Naive thymus-derived CD4-positive, alpha-beta T cell (primary cell): ENCODE measurements around the gene CGN. TPM values are rescaled to one million over a fixed set of nuclear protein-coding genes. Genes with fewer than 3 reads are reported as not detected.

Experiments
- ATAC-seq: fragments of 150-1000 bp; cut with Tn5 transposase; 2 replicates; pipeline ENCODE4 v1.10.0; 2021; ENCODE audit warnings: mild to moderate bottlenecking, moderate library complexity
- CTCF ChIA-PET: fragments of 350-600 bp; sonication (Branson Sonifier 250); formaldehyde crosslinking; loops from one replicate; lab custom pipeline; 2021; ENCODE audit warnings: antibody characterized with exemption; lab: Charles Lee
- POLR2A ChIA-PET: fragments of 350-600 bp; sonication (Branson Sonifier 250); formaldehyde crosslinking; loops from one replicate; lab custom pipeline; 2021; ENCODE audit warnings: antibody characterized with exemption, inconsistent platforms; lab: Charles Lee
- DNase-seq, 9 donors: peaks; one replicate each; pipeline versions ENCODE4 v3.0.0 to v3.0.0-alpha.2; 2020 to 2022; ENCODE audit warnings: mixed read lengths in 1 of 9
- H3K27ac ChIP-seq: one replicate; pipeline ENCODE4 v1.7.0; 2013; ENCODE audit warnings: mild to moderate bottlenecking, low read depth, low read length, moderate library complexity
- H3K27me3 ChIP-seq, 2 donors: one replicate each; pipeline ENCODE4 v1.7.0; 2013; ENCODE audit warnings: low read length in 2 of 2, mild to moderate bottlenecking in 2 of 2, moderate library complexity in 2 of 2; ENCODE audit not compliant: control insufficient read depth in 2 of 2, insufficient read depth in 2 of 2
- H3K36me3 ChIP-seq, 3 experiments: 1 replicate in 2 of 3; 2 replicates in 1 of 3; pipeline ENCODE4 v1.7.0; 2013; ENCODE audit warnings: low read length in 3 of 3, mild to moderate bottlenecking in 3 of 3, moderate library complexity in 1 of 3; ENCODE audit not compliant: insufficient read depth in 3 of 3, control insufficient read depth in 2 of 3
- H3K4me1 ChIP-seq, 2 donors: one replicate each; pipeline ENCODE4 v1.7.0; 2013; ENCODE audit warnings: low read length in 2 of 2, mild to moderate bottlenecking in 2 of 2, moderate library complexity in 1 of 2; ENCODE audit not compliant: control insufficient read depth in 2 of 2, insufficient read depth in 2 of 2
- H3K4me3 ChIP-seq: 2 replicates; pipeline ENCODE4 v1.7.0; 2013; ENCODE audit warnings: mild to moderate bottlenecking, low read length
- H3K9me3 ChIP-seq, 3 experiments: 1 replicate in 2 of 3; 2 replicates in 1 of 3; pipeline ENCODE4 v1.7.0; 2013; ENCODE audit warnings: low read length in 3 of 3; ENCODE audit not compliant: control insufficient read depth in 2 of 3
- H3K27ac Mint-ChIP-seq, 9 donors: one replicate each; pipeline ENCODE4 v1.8.0; 2020 to 2022; ENCODE audit warnings: mixed read lengths in 9 of 9, mild to moderate bottlenecking in 8 of 9, moderate library complexity in 5 of 9, inconsistent platforms in 2 of 9
- H3K27me3 Mint-ChIP-seq, 5 donors: one replicate each; pipeline ENCODE4 v1.8.0; 2021 to 2022; ENCODE audit warnings: mixed read lengths in 5 of 5, mild to moderate bottlenecking in 1 of 5
- H3K36me3 Mint-ChIP-seq, 5 donors: one replicate each; pipeline ENCODE4 v1.8.0; 2020 to 2022; ENCODE audit warnings: mixed read lengths in 5 of 5, mild to moderate bottlenecking in 3 of 5, inconsistent platforms in 1 of 5
- H3K4me1 Mint-ChIP-seq, 7 donors: one replicate each; pipeline ENCODE4 v1.8.0; 2020 to 2022; ENCODE audit warnings: mixed read lengths in 7 of 7, mild to moderate bottlenecking in 3 of 7, inconsistent platforms in 1 of 7
- H3K4me3 Mint-ChIP-seq, 10 donors: one replicate each; pipeline ENCODE4 v1.8.0; 2020 to 2022; ENCODE audit warnings: mild to moderate bottlenecking in 10 of 10, mixed read lengths in 10 of 10, moderate library complexity in 6 of 10, inconsistent platforms in 2 of 10
- H3K9me3 Mint-ChIP-seq, 11 donors: one replicate each; pipeline ENCODE4 v1.8.0; 2020 to 2022; ENCODE audit warnings: mixed read lengths in 11 of 11, mild to moderate bottlenecking in 4 of 11, inconsistent platforms in 1 of 11, moderate library complexity in 1 of 11
- intact Hi-C, 2 donors: fragments of 100-400 bp; cut with micrococcal nuclease; formaldehyde crosslinking; loops; one replicate each; pipeline ENCODE4 v1.15.1; 2023
- polyA plus RNA-seq, 2 donors: library from polyadenylated mRNA; unstranded; fragments of 300-500 nt; fragmentation: Illumina TruSeq; gene quantifications; one replicate each; pipeline ENCODE4 v1.2.3, GENCODE V29; 2021
- total RNA-seq, 6 experiments: library from RNA in 5 of 6; stranded (reverse) in 5 of 6; gene quantifications; 1 replicate in 5 of 6; 2 replicates in 1 of 6; pipeline ENCODE4 v1.2.3 and lab custom pipeline; 2021 to 2026

Gene CGN
- total and polyA plus RNA-seq, 7 experiments from 2014 or later, result 0.25 to 2.4 (median 0.91) TPM; not detected in 2

DNA sequence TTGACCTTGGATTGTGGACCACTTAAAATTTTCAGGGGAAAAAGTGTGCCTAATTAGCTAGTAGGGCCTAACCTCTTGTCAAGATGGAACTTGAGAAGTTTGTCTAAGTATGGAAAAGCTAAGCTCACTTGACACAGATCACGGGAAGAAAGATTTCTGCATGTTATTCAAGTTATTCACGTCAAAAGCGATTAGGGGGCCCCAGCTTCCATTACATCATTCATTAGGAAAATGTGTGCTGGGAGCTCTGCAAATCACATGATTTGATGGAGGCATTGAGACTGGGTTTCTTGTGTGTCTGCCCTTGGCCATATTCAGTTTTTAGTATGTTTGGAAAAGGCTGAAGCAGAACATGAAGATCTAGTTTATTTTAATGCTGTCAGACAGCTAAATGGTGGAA lies 36.4 kb upstream of the CGN start:
- Histone ChIP-seq H3K27me3 (no peaks in the 10 kb centered on the region), H3K4me3 (no peak overlapping the region), H3K36me3 (no peaks in the 10 kb centered on the region), H3K27ac (no peak overlapping the region), H3K9me3 (no peaks in the 10 kb centered on the region), H3K4me1 (peaks cover 0 to 4% of the 10 kb centered on the region in 2 donors)
- peaks cover 0 to 21% (median 7%) of the 10 kb centered on the region in 7 donors for H3K4me1 Mint-ChIP-seq
- H3K27me3 Mint-ChIP-seq, result peaks cover 0 to 8% (median 6%) of the 10 kb centered on the region in 5 donors
- intact Hi-C loops, result no loop called here
- ChIA-PET CTCF (no interaction called here), POLR2A (interaction anchor here (0.6 to 5.2 kb wide), 3 partner anchors 14 to 416 kb away, joined by 3 to 39 read pairs (median 3); partner anchors contain the start of gene POGZ)
- no peaks in the 10 kb centered on the region for H3K9me3 Mint-ChIP-seq
- H3K36me3 Mint-ChIP-seq, result peaks cover 0 to 3% (median 0%) of the 10 kb centered on the region in 5 donors
- DNase-seq, result no peak
- no peak overlapping the region for H3K27ac Mint-ChIP-seq
- ATAC-seq, result no peak
- H3K4me3 Mint-ChIP-seq, result peak overlapping the region in 1 of 10 donors; percentile 12

DNA sequence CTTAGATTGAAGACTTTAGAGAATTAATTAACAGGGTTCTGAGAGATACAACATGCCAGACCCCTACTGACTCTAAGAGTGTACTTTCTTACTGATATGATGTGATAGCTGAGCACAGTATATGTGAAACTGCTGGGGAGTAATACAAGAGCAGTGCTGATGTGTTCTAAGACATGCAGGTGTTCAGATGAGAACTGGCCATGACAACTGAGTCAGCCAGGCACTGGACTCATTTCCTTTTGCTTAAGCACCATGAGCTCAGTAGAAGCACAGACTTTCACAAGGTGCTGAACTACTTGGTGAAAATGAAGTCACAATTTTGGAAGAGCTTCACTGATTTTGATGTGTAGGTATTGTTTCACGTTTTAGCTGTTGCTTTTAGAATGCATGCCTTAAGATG lies 36.0 kb upstream of the CGN start:
- Histone ChIP-seq H3K9me3 (no peaks in the 10 kb centered on the region), H3K36me3 (no peaks in the 10 kb centered on the region), H3K27me3 (no peaks in the 10 kb centered on the region), H3K4me3 (no peak overlapping the region), H3K27ac (no peak overlapping the region), H3K4me1 (peaks cover 0 to 4% of the 10 kb centered on the region in 2 donors)
- ATAC-seq (no peak), DNase-seq (no peak)
- Mint-ChIP-seq H3K4me1 (peaks cover 0 to 21% (median 7%) of the 10 kb centered on the region in 7 donors), H3K27ac (no peak overlapping the region), H3K27me3 (peaks cover 0 to 7% (median 6%) of the 10 kb centered on the region in 5 donors), H3K36me3 (peaks cover 0 to 3% (median 0%) of the 10 kb centered on the region in 5 donors), H3K9me3 (no peaks in the 10 kb centered on the region), H3K4me3 (no peak overlapping the region)
- ChIA-PET CTCF (no interaction called here), POLR2A (interaction anchor here (0.6 to 5.2 kb wide), 3 partner anchors 15 to 415 kb away, joined by 3 to 39 read pairs (median 3); partner anchors contain the start of gene POGZ)
- intact Hi-C loops, result no loop called here

DNA sequence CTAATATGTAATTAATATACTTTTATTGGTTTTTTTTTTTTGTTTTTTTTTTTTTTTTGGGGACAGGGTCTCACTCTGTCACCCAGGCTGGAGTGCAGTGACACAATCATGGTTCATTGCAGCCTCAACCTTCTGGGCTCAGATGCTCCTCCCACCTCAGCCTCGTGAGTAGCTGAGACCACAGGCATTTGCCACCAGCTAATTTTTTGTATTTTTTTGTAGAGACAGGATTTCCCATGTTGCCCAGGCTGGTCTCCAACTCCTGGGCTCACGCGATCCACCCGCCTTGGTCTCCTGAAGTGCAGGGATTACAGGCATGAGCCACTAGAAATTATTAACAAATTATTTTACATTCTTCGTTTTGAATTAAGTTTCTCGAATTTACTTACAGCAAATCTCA lies 35.1 kb upstream of the CGN start:
- intact Hi-C loops, result no loop called here
- no peaks in the 10 kb centered on the region for H3K9me3 ChIP-seq
- DNase-seq (no peak), ATAC-seq (no peak)
- Mint-ChIP-seq H3K4me3 (no peak overlapping the region), H3K27ac (no peak overlapping the region), H3K27me3 (peaks cover 0 to 7% (median 6%) of the 10 kb centered on the region in 5 donors), H3K4me1 (peaks cover 0 to 21% (median 7%) of the 10 kb centered on the region in 7 donors), H3K9me3 (peaks cover 0 to 5% (median 0%) of the 10 kb centered on the region in 11 donors), H3K36me3 (peaks cover 0 to 4% (median 0%) of the 10 kb centered on the region in 5 donors)
- no peak overlapping the region for H3K27ac ChIP-seq
- CTCF ChIA-PET, result interaction anchor here (0.6 kb wide), 1 partner anchor 25 kb away, joined by 3 read pairs; no protein-coding TSS in a partner anchor
- POLR2A ChIA-PET, result no interaction called here
- no peaks in the 10 kb centered on the region for H3K36me3 ChIP-seq
- H3K4me3 ChIP-seq, result no peak overlapping the region
- peaks cover 0 to 4% of the 10 kb centered on the region in 2 donors for H3K4me1 ChIP-seq
- H3K27me3 ChIP-seq, result no peaks in the 10 kb centered on the region

DNA sequence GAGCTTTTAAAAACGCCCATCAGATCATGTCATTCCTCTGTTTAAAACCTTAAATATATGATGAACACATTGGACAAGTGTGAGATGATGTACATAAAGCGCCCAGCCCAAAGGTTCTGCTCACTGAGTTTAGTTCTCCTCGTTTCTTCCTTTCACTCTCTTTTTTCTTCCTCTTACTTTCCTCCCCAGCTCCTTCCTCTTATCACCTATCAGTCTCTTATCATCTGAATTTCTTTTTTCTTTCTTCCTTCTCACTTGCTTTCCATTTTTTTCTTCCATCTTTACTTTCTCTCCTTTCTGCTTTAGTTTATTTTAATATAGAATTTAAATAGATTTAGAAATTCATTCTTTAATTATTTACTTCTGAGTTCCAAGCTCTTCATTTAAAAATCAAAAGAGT lies 34.1 kb upstream of the CGN start:
- Histone ChIP-seq H3K4me1 (peaks cover 0 to 4% of the 10 kb centered on the region in 2 donors), H3K36me3 (no peaks in the 10 kb centered on the region), H3K9me3 (no peaks in the 10 kb centered on the region), H3K27me3 (no peaks in the 10 kb centered on the region), H3K27ac (no peak overlapping the region), H3K4me3 (no peak overlapping the region)
- no peak for DNase-seq
- peaks cover 0 to 6% (median 0%) of the 10 kb centered on the region in 5 donors for H3K36me3 Mint-ChIP-seq
- H3K27me3 Mint-ChIP-seq, result peaks cover 0 to 7% (median 6%) of the 10 kb centered on the region in 5 donors
- peaks cover 0 to 21% (median 7%) of the 10 kb centered on the region in 7 donors for H3K4me1 Mint-ChIP-seq
- intact Hi-C loops, result no loop called here
- no peak for ATAC-seq
- peak overlapping the region in 1 of 9 donors; percentile 37 for H3K27ac Mint-ChIP-seq
- no peak overlapping the region for H3K4me3 Mint-ChIP-seq
- POLR2A ChIA-PET, result interaction anchor here (0.5 to 1.3 kb wide), 2 partner anchors 18 to 22 kb away, joined by 3 to 5 read pairs; partner anchors contain the start of gene POGZ
- peaks cover 0 to 9% (median 0%) of the 10 kb centered on the region in 11 donors for H3K9me3 Mint-ChIP-seq
- CTCF ChIA-PET, result no interaction called here

DNA sequence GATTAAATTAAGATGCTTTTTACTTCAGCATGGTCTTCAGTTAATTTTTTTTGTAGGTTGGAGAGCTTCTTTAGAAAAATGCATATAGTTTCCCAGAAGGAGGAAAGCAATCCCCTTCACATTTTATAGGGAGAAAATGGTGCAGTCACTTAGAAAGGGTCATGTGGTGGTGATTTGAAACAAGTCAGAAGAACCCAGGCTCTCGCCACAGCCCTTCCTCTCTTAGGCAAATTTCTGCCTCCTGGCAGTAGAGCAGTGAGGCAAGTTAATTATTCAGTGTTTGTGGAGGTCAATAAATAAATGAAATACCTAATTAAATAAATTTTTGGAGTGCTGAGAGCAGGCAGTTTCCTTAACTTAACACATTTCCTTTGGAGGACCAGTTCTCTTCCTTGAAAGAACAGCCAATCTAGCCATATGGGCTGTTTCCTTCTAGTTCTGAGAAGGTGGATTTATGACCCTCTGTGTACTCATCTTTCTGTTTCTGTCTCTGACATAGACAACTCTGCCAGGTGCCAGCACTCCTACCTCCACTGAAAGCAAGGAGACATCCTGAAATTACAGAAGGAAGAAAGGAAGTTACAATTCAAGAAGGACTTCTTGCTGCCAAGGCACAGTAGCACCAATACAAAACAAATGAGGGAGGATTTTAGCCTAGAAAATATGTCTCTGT lies 32.9 kb upstream of the CGN start:
- ATAC-seq (no peak), DNase-seq (no peak)
- ChIA-PET POLR2A (no interaction called here), CTCF (no interaction called here)
- H3K27me3 ChIP-seq, result no peaks in the 10 kb centered on the region
- peaks cover 0 to 13% (median 0%) of the 10 kb centered on the region in 7 donors for H3K4me1 Mint-ChIP-seq
- peaks cover 0 to 7% (median 4%) of the 10 kb centered on the region in 5 donors for H3K27me3 Mint-ChIP-seq
- no peak overlapping the region for H3K27ac ChIP-seq
- no peak overlapping the region for H3K4me3 Mint-ChIP-seq
- no peak overlapping the region for H3K4me3 ChIP-seq
- H3K9me3 Mint-ChIP-seq, result peaks cover 0 to 11% (median 0%) of the 10 kb centered on the region in 11 donors
- H3K27ac Mint-ChIP-seq, result no peak overlapping the region
- no peaks in the 10 kb centered on the region for H3K9me3 ChIP-seq
- no peaks in the 10 kb centered on the region for H3K4me1 ChIP-seq
- no peaks in the 10 kb centered on the region for H3K36me3 ChIP-seq
- H3K36me3 Mint-ChIP-seq, result peaks cover 0 to 3% (median 0%) of the 10 kb centered on the region in 5 donors
- intact Hi-C loops, result no loop called here

DNA sequence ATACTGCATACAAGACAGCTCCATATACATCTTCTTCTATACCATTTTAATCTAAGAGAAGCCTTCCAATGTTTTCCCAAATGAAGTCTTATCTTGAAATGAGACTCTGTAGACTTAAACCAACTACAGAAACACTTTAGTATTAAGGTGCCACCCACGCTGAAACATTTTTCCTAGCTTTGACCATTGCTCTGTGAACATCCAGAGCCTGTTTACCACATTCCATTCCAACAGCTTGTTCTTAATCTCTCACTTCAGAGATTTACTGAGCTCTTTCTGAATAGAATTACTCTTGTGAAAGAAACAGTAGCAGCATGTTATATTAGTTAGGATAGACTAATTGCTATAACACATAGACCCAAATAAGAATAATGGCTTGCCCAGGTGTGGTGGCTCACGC lies 32.3 kb upstream of the CGN start:
- Mint-ChIP-seq H3K4me3 (no peak overlapping the region), H3K4me1 (peaks cover 0 to 8% (median 0%) of the 10 kb centered on the region in 7 donors), H3K27me3 (peaks cover 0 to 7% (median 4%) of the 10 kb centered on the region in 5 donors), H3K9me3 (peaks cover 0 to 11% (median 0%) of the 10 kb centered on the region in 11 donors), H3K27ac (no peak overlapping the region), H3K36me3 (peaks cover 0 to 3% (median 0%) of the 10 kb centered on the region in 5 donors)
- no peaks in the 10 kb centered on the region for H3K27me3 ChIP-seq
- ATAC-seq, result no peak
- intact Hi-C loops, result no loop called here
- ChIA-PET POLR2A (no interaction called here), CTCF (no interaction called here)
- H3K36me3 ChIP-seq, result no peaks in the 10 kb centered on the region
- no peak for DNase-seq
- no peaks in the 10 kb centered on the region for H3K9me3 ChIP-seq
- no peak overlapping the region for H3K27ac ChIP-seq
- no peaks in the 10 kb centered on the region for H3K4me1 ChIP-seq
- H3K4me3 ChIP-seq, result no peak overlapping the region
